ENCODE results near the gene PAF1. TPM values are rescaled to one million over a fixed set of nuclear protein-coding genes. Genes with fewer than 3 reads are reported as not detected.

PAF1 gene
- total and polyA plus RNA-seq, 2 of the 13 experiments (the other 11 are each of a cell fraction or from before 2014, with no cell fraction given): 30.2 to 31.1 TPM

- TF ChIP-seq MLLT10 (CRISPR knock-in tag; IDR thresholded peaks at IDR 0.05): no peak
- TF ChIP-seq BRD4 (CRISPR knock-in tag; IDR thresholded peaks at IDR 0.05): no peak
- TF ChIP-seq ZMAT5 (CRISPR knock-in tag; IDR thresholded peaks at IDR 0.05; ENCODE audit: borderline replicate concordance, low read depth): no peak
- TF ChIP-seq ZBTB43 (CRISPR knock-in tag; conservative IDR thresholded peaks at IDR 0.05): no peak; the same call in 1 of the 2 replicates
- no peak for TF ChIP-seq PHB2 (IDR thresholded peaks at IDR 0.05; ENCODE audit: partially characterized antibody)
- TF ChIP-seq KDM6A (CRISPR knock-in tag; IDR thresholded peaks at IDR 0.05; ENCODE audit: low read depth): no peak
- no peak for TF ChIP-seq KLF16 (CRISPR knock-in tag; IDR thresholded peaks at IDR 0.05)
- TF ChIP-seq ELF1 (CRISPR knock-in tag; IDR thresholded peaks at IDR 0.05): no peak
- TF ChIP-seq NFIB (CRISPR knock-in tag; IDR thresholded peaks at IDR 0.05; ENCODE audit: borderline replicate concordance): no peak
- no peak for TF ChIP-seq THAP7 (CRISPR knock-in tag; IDR thresholded peaks at IDR 0.05)
- TF ChIP-seq ATF1 (CRISPR knock-in tag; IDR thresholded peaks at IDR 0.05): no peak
- no peak for TF ChIP-seq KAT2B (IDR thresholded peaks at IDR 0.05; ENCODE audit: borderline replicate concordance, low read depth, low read length)
- no peak for TF ChIP-seq HMGXB4 (CRISPR knock-in tag; IDR thresholded peaks at IDR 0.05; ENCODE audit: borderline replicate concordance in 1 of 2, low read depth in 1 of 2)
- TF ChIP-seq MAFG (CRISPR knock-in tag; IDR thresholded peaks at IDR 0.05): no peak
- no peak for TF ChIP-seq CHD4 (IDR thresholded peaks at IDR 0.05; ENCODE audit: borderline replicate concordance, low read length)
- peak; percentile 60 for TF ChIP-seq PHF5A (CRISPR knock-in tag; IDR thresholded peaks at IDR 0.05; ENCODE audit: low read depth, unreplicated experiment)
- TF ChIP-seq ZNF24 (IDR thresholded peaks at IDR 0.05): no peak
- no peak for TF ChIP-seq FOXJ3 (CRISPR knock-in tag; IDR thresholded peaks at IDR 0.05; ENCODE audit: borderline replicate concordance)
- no peak for TF ChIP-seq ZNF143 (CRISPR knock-in tag; IDR thresholded peaks at IDR 0.05)
- no peak for TF ChIP-seq GABPA (IDR thresholded peaks at IDR 0.05; ENCODE audit: low read depth, low read length)
- TF ChIP-seq GABPA (CRISPR knock-in tag; IDR thresholded peaks at IDR 0.05; ENCODE audit: low read depth): no peak
- TF ChIP-seq BHLHE40 (IDR thresholded peaks at IDR 0.05; ENCODE audit: low read length): no peak
- no peak for TF ChIP-seq THRA (CRISPR knock-in tag; IDR thresholded peaks at IDR 0.05; ENCODE audit: borderline replicate concordance)
- no peak; the same call in 1 of the 2 replicates for TF ChIP-seq HOXA5 (CRISPR knock-in tag; IDR thresholded peaks at IDR 0.05)
- no peak for TF ChIP-seq ZNF670 (CRISPR knock-in tag; IDR thresholded peaks at IDR 0.05; ENCODE audit: borderline replicate concordance)
- TF ChIP-seq SNAI1 (CRISPR knock-in tag; IDR thresholded peaks at IDR 0.05; ENCODE audit: borderline replicate concordance): no peak
- no peak for TF ChIP-seq ZNF234 (CRISPR knock-in tag; conservative IDR thresholded peaks at IDR 0.05)
- no peak for TF ChIP-seq POLR2AphosphoS2 (IDR thresholded peaks at IDR 0.05; ENCODE audit: low read depth, low read length)
Observed at GRCh38 chr19:39411832-39412099, 20.9 kb upstream of the PAF1 start (continued).

Data from HepG2 (cell line).